Right kidney (tissue), 9 donors: ENCODE results near the gene VPS8.

Experiments
- DNase-seq: peaks from one replicate; pipeline ENCODE4 v3.0.0-alpha.2; 2016
- long read RNA-seq, 8 donors: transcript quantifications; one replicate each; lab custom pipeline, GENCODE V29; 2026

The VPS8 gene
- long read RNA-seq, donor 1, full-length matches to known transcripts, result 2 of 2 reads
- long read RNA-seq, donor 1, partial matches to known transcripts, result 0 of 2 reads
- long read RNA-seq, donor 1, other reads (novel, unspliced or antisense), result 0 of 2 reads
- long read RNA-seq, donor 2, full-length matches to known transcripts, result 1 of 1 reads
- long read RNA-seq, donor 2, partial matches to known transcripts, result 0 of 1 reads
- long read RNA-seq, donor 2, other reads (novel, unspliced or antisense), result 0 of 1 reads
- long read RNA-seq, donor 3, result 0 reads
- long read RNA-seq, donor 4, partial matches to known transcripts, result 0 of 1 reads
- long read RNA-seq, donor 4, other reads (novel, unspliced or antisense), result 0 of 1 reads
- long read RNA-seq, donor 5, full-length matches to known transcripts, result 1 of 1 reads
- long read RNA-seq, donor 5, partial matches to known transcripts, result 0 of 1 reads
- long read RNA-seq, donor 5, other reads (novel, unspliced or antisense), result 0 of 1 reads
- long read RNA-seq, donor 6, full-length matches to known transcripts, result 1 of 1 reads
- long read RNA-seq, donor 6, partial matches to known transcripts, result 0 of 1 reads
- long read RNA-seq, donor 6, other reads (novel, unspliced or antisense), result 0 of 1 reads
- long read RNA-seq, donor 7, full-length matches to known transcripts, result 2 of 2 reads
- long read RNA-seq, donor 7, partial matches to known transcripts, result 0 of 2 reads
- long read RNA-seq, donor 7, other reads (novel, unspliced or antisense), result 0 of 2 reads
- long read RNA-seq, donor 8, full-length matches to known transcripts, result 1 of 1 reads
- long read RNA-seq, donor 8, partial matches to known transcripts, result 0 of 1 reads
- long read RNA-seq, donor 8, other reads (novel, unspliced or antisense), result 0 of 1 reads

- peak; percentile 92 for DNase-seq
Measured at GRCh38 chr3:184811999-184812661, at the start of gene VPS8. TSS of gene VPS8 (plus strand) at chr3:184812166. CDS start at chr3:184824633, 12,467 bp downstream.

GRCh38 chr3:184764191-184764590 lies 47.8 kb upstream of the VPS8 start:
- no peak for DNase-seq

GRCh38 chr3:184765047-184765729 lies 46.8 kb upstream of the VPS8 start:
- no peak for DNase-seq

- no peak for DNase-seq
Measured at GRCh38 chr3:184765730-184766074, 46.3 kb upstream of the VPS8 start.

- no peak for DNase-seq
Measured at GRCh38 chr3:184766555-184767261, 45.3 kb upstream of the VPS8 start.

- DNase-seq, result no peak
Measured at GRCh38 chr3:184767377-184767776, 44.6 kb upstream of the VPS8 start.

GRCh38 chr3:184769382-184770170 lies 42.4 kb upstream of the VPS8 start:
- no peak for DNase-seq

- no peak for DNase-seq
Measured at GRCh38 chr3:184770541-184770940, 41.4 kb upstream of the VPS8 start.

GRCh38 chr3:184771301-184772127 lies 40.5 kb upstream of the VPS8 start:
- peak; percentile 58 for DNase-seq

GRCh38 chr3:184772667-184773272 lies 39.2 kb upstream of the VPS8 start:
- no peak for DNase-seq

- DNase-seq, result peak; percentile 79
Measured at GRCh38 chr3:184773283-184774186, 38.4 kb upstream of the VPS8 start.

- no peak for DNase-seq
Measured at GRCh38 chr3:184776916-184777315, 35.0 kb upstream of the VPS8 start.

- peak; percentile 59 for DNase-seq
Measured at GRCh38 chr3:184777566-184778356, 34.2 kb upstream of the VPS8 start.

- no peak for DNase-seq
Measured at GRCh38 chr3:184778426-184779332, 33.3 kb upstream of the VPS8 start.

- no peak for DNase-seq
Measured at GRCh38 chr3:184780981-184781515, 30.9 kb upstream of the VPS8 start.

- no peak for DNase-seq
Measured at GRCh38 chr3:184781801-184782200, 30.2 kb upstream of the VPS8 start.
